A549 (cell line): Measurements from ENCODE around the gene NDUFV2. TPM values are rescaled to one million over a fixed set of nuclear protein-coding genes. Genes with fewer than 3 reads are reported as not detected.

Source experiments
- ATAC-seq, 2 experiments: fragments of 200-7000 bp in 1 of 2; fragments of >200 bp in 1 of 2; cut with Nextera tagmentation in 1 of 2; cut with Tn5 transposase in 1 of 2; 3 replicates each; pipeline versions ENCODE4 v1.8.0 to v1.9.1; 2018 to 2020; ENCODE audit warnings: mild to moderate bottlenecking in 1 of 2, moderate library complexity in 1 of 2
- CTCF ChIA-PET: fragments of 300-600 bp; sonication (Branson Sonifier 250); formaldehyde crosslinking; extraction: SDS; loops from one replicate; lab custom pipeline; 2021; ENCODE audit warnings: antibody characterized with exemption, inconsistent platforms; lab: Yijun Ruan, JAX
- POLR2A ChIA-PET: fragments of 350-600 bp; formaldehyde crosslinking; extraction: SDS; loops from one replicate; lab custom pipeline; 2021; ENCODE audit warnings: antibody characterized with exemption, inconsistent platforms; lab: Yijun Ruan, JAX
- DNase-seq, 2 experiments: peaks; one replicate each; pipeline versions ENCODE4 v3.0.0 to v3.0.0-alpha.2; 2011 to 2016; ENCODE audit warnings: low read depth in 1 of 2, low spot score in 1 of 2
- FAIRE-seq: peaks from 2 replicates; lab custom pipeline; 2011; peaks lifted over from hg19 to GRCh38; lab: Jason Lieb, UNC
- H3K27ac ChIP-seq, 2 experiments: fragments of >200 bp; sonication (Bioruptor Twin); formaldehyde crosslinking; 3 replicates each; pipeline ENCODE4 v1.5.1; 2016 to 2017
- H3K4me1 ChIP-seq: fragments of >200 bp; sonication (Bioruptor Twin); formaldehyde crosslinking; 3 replicates; pipeline ENCODE4 v1.6.1; 2016
- H3K4me2 ChIP-seq: fragments of >200 bp; sonication (Bioruptor Twin); formaldehyde crosslinking; 3 replicates; pipeline ENCODE4 v1.6.1; 2016
- H3K4me3 ChIP-seq: fragments of >200 bp; sonication (Bioruptor Twin); formaldehyde crosslinking; 3 replicates; pipeline ENCODE4 v1.5.1; 2016
- H3K9me3 ChIP-seq: fragments of >200 bp; sonication (Bioruptor Twin); formaldehyde crosslinking; 3 replicates; pipeline ENCODE4 v1.6.1; 2016
- ATOH8 ChIP-seq: fragments of 250-450 bp; sonication (Bioruptor Pico); IDR thresholded peaks from 2 replicates; pipeline ENCODE4 v1.5.0; 2020; ENCODE audit warnings: low read depth, mild to moderate bottlenecking, moderate library complexity
- CEBPB ChIP-seq, 2 experiments: fragments of >200 bp in 1 of 2; sonication (Bioruptor Twin) in 1 of 2; formaldehyde crosslinking in 1 of 2; IDR thresholded peaks; 2 replicates each; pipeline ENCODE4 v1.6.1; 2012 to 2016
- EHF ChIP-seq: fragments of 250-450 bp; sonication (Bioruptor Pico); IDR thresholded peaks from 2 replicates; pipeline ENCODE4 v1.5.0; 2020; ENCODE audit warnings: mild to moderate bottlenecking
- EHMT2 ChIP-seq: fragments of 200-600 bp; sonication (generic); IDR thresholded peaks from 2 replicates; pipeline ENCODE4 v1.6.1; 2016; ENCODE audit warnings: antibody characterized with exemption, low read depth, mild to moderate bottlenecking, moderate library complexity
- EP300 ChIP-seq, 2 experiments: fragments of >200 bp; sonication (Bioruptor Twin); formaldehyde crosslinking; IDR thresholded peaks; 2 replicates in 1 of 2; 3 replicates in 1 of 2; pipeline ENCODE4 v1.6.1; 2016 to 2017
- ESRRA ChIP-seq: fragments of 150-350 bp; IDR thresholded peaks from 2 replicates; pipeline ENCODE4 v1.6.1; 2014; ENCODE audit warnings: mild to moderate bottlenecking, low read length, borderline replicate concordance
- FOSL2 ChIP-seq, 2 experiments: fragments of 450-650 bp in 1 of 2; fragments of >200 bp in 1 of 2; sonication (Bioruptor Twin) in 1 of 2; formaldehyde crosslinking; IDR thresholded peaks; 2 replicates each; pipeline versions ENCODE4 v1.5.0 to v1.6.1; 2016 to 2020; ENCODE audit warnings: mild to moderate bottlenecking in 1 of 2, moderate library complexity in 1 of 2
- HMGXB4 ChIP-seq: fragments of 250-450 bp; sonication (Bioruptor Pico); IDR thresholded peaks from 2 replicates; pipeline ENCODE4 v1.5.0; 2021; ENCODE audit warnings: mild to moderate bottlenecking, moderate library complexity, borderline replicate concordance
- HOXB13 ChIP-seq: fragments of 250-450 bp; sonication (Bioruptor Pico); IDR thresholded peaks from 2 replicates; pipeline ENCODE4 v1.5.0; 2020; ENCODE audit warnings: low read depth, mild to moderate bottlenecking, moderate library complexity
- JUNB ChIP-seq: fragments of >200 bp; sonication (Bioruptor Twin); formaldehyde crosslinking; IDR thresholded peaks from 2 replicates; pipeline ENCODE4 v1.6.1; 2016
- KDM1A ChIP-seq: fragments of 200-600 bp; sonication (generic); IDR thresholded peaks from 2 replicates; pipeline ENCODE4 v1.6.1; 2016; ENCODE audit warnings: low read depth, mild to moderate bottlenecking
- MAFK ChIP-seq: fragments of 450-650 bp; IDR thresholded peaks from 2 replicates; pipeline ENCODE4 v1.6.1; 2014; ENCODE audit not compliant: partially characterized antibody
- MAZ ChIP-seq: fragments of 150-350 bp; IDR thresholded peaks from 2 replicates; pipeline ENCODE4 v1.6.1; 2014; ENCODE audit warnings: antibody characterized with exemption, low read depth, low read length, borderline replicate concordance
- MYC ChIP-seq: IDR thresholded peaks from 2 replicates; pipeline ENCODE4 v1.6.1; 2012; ENCODE audit warnings: mild to moderate bottlenecking, inconsistent platforms, low read length, improper control_type of control experiment, borderline replicate concordance
- NFE2L2 ChIP-seq: fragments of 150-350 bp; conservative IDR thresholded peaks from 2 replicates; pipeline ENCODE4 v1.6.1; 2014; ENCODE audit warnings: low read length
- NPAS2 ChIP-seq: fragments of 250-450 bp; sonication (Bioruptor Pico); IDR thresholded peaks from 2 replicates; pipeline ENCODE4 v1.8.0; 2022; ENCODE audit warnings: mild to moderate bottlenecking, moderate library complexity, borderline replicate concordance
- POLR2AphosphoS2 ChIP-seq: conservative IDR thresholded peaks from 2 replicates; pipeline ENCODE4 v1.6.1; 2012; ENCODE audit warnings: low read length, improper control_type of control experiment, inconsistent platforms
- RAD21 ChIP-seq, 2 experiments: fragments of >200 bp in 1 of 2; sonication (Bioruptor Twin) in 1 of 2; formaldehyde crosslinking in 1 of 2; IDR thresholded peaks in 1 of 2; conservative IDR thresholded peaks in 1 of 2; 2 replicates in 1 of 2; 3 replicates in 1 of 2; pipeline ENCODE4 v1.6.1; 2012 to 2018; ENCODE audit warnings: inconsistent platforms in 1 of 2
- RARB ChIP-seq: fragments of 250-450 bp; sonication (Bioruptor Pico); IDR thresholded peaks from 2 replicates; pipeline ENCODE4 v1.8.0; 2021; ENCODE audit warnings: mild to moderate bottlenecking, moderate library complexity
- RCOR1 ChIP-seq: fragments of 150-350 bp; IDR thresholded peaks from 2 replicates; pipeline ENCODE4 v1.6.1; 2014; ENCODE audit warnings: antibody characterized with exemption, low read length, low read depth
- REST ChIP-seq: fragments of 200-600 bp; sonication (generic); IDR thresholded peaks from 2 replicates; pipeline ENCODE4 v1.6.1; 2016; ENCODE audit warnings: antibody characterized with exemption, mild to moderate bottlenecking, moderate library complexity
- TFCP2L1 ChIP-seq: fragments of 250-450 bp; sonication (Bioruptor Pico); IDR thresholded peaks from 2 replicates; pipeline ENCODE4 v1.5.0; 2021; ENCODE audit warnings: mild to moderate bottlenecking
- TP53 ChIP-seq: fragments of 250-450 bp; sonication (Bioruptor Pico); IDR thresholded peaks from 2 replicates; pipeline ENCODE4 v1.5.0; 2021; ENCODE audit warnings: mild to moderate bottlenecking, moderate library complexity
- ZC3H11A ChIP-seq: fragments of 450-650 bp; IDR thresholded peaks from 2 replicates; pipeline ENCODE4 v1.6.1; 2014; ENCODE audit warnings: antibody characterized with exemption, mild to moderate bottlenecking
- ZFP36 ChIP-seq: fragments of 450-650 bp; IDR thresholded peaks from 2 replicates; pipeline ENCODE4 v1.6.1; 2014; ENCODE audit warnings: borderline replicate concordance; ENCODE audit not compliant: partially characterized antibody
- WGBS: methylation state at CpG from one replicate; pipeline ENCODE4 v1.1.6; 2017; ENCODE audit errors: missing lambda C conversion rate; 5-methylcytosine and 5-hydroxymethylcytosine counted together
- polyA plus RNA-seq, 4 experiments: library from polyadenylated mRNA; depleted of rRNA in 3 of 4; stranded (reverse); fragments of >200 nt; fragmentation: RNase III in 1 of 4; extraction: RNeasy Plus Mini Kit Qiagen cat#74134 plus additional on column Dnase treatment in 1 of 4; gene quantifications; 2 replicates in 3 of 4; 3 replicates in 1 of 4; pipeline ENCODE4 v1.2.3, GENCODE V29; 2011 to 2017

The NDUFV2 gene
- polyA plus RNA-seq, 2 of the 4 experiments (the other 2 are of a cell fraction): 115 to 180 TPM

- ATAC-seq (no peak), FAIRE-seq (no peak), DNase-seq (no peak)
- Histone ChIP-seq H3K9me3 (no peaks in the 10 kb centered on the region), H3K4me2 (no peak overlapping the region), H3K27ac (no peak overlapping the region), H3K4me3 (no peak overlapping the region), H3K4me1 (peaks cover 18% of the 10 kb centered on the region)
- 92% methylated on average over 2 of the region's 2 CpGs for WGBS
- POLR2A ChIA-PET: no interaction called here
- CTCF ChIA-PET: no interaction called here
- no peak for TF ChIP-seq HMGXB4
- TF ChIP-seq TFCP2L1 (CRISPR knock-in tag): no peak
- no peak for TF ChIP-seq NFE2L2
- TF ChIP-seq ATOH8 (CRISPR knock-in tag): no peak
- TF ChIP-seq KDM1A: no peak
- no peak for TF ChIP-seq MAZ
- no peak for TF ChIP-seq ESRRA
- no peak for TF ChIP-seq ZC3H11A
- TF ChIP-seq HOXB13 (CRISPR knock-in tag): no peak
- no peak for TF ChIP-seq EHF
- no peak for TF ChIP-seq REST
- TF ChIP-seq RCOR1: no peak
- TF ChIP-seq ZFP36: no peak
- TF ChIP-seq JUNB: no peak
- no peak for TF ChIP-seq RARB (CRISPR knock-in tag)
- TF ChIP-seq RAD21 (conservative IDR thresholded peaks at IDR 0.05 in 1 of 2, IDR thresholded peaks at IDR 0.05 in 1 of 2): no peak
- TF ChIP-seq MYC: no peak
- TF ChIP-seq EP300 (IDR thresholded peaks at IDR 0.05): no peak
- TF ChIP-seq TP53 (CRISPR knock-in tag): no peak
- no peak for TF ChIP-seq EHMT2
These were observed 21.0 kb downstream of the NDUFV2 start for GRCh38 chr18:9123520-9123919.

GRCh38 chr18:9124824-9125223, 22.3 kb downstream of the NDUFV2 start:
- WGBS: 77% methylated on average over 1 of the region's 1 CpG
- POLR2A ChIA-PET: no interaction called here
- FAIRE-seq: no peak

More at GRCh38 chr18:9124824-9125223, 22.3 kb downstream of the NDUFV2 start:
- Histone ChIP-seq H3K4me3 (no peak overlapping the region), H3K27ac (no peak overlapping the region), H3K4me2 (no peak overlapping the region), H3K4me1 (peaks cover 17% of the 10 kb centered on the region), H3K9me3 (no peaks in the 10 kb centered on the region)
- CTCF ChIA-PET: no interaction called here
- ATAC-seq (no peak), DNase-seq (no peak)
- TF ChIP-seq CEBPB (IDR thresholded peaks at IDR 0.05) (no peak), RARB (CRISPR knock-in tag) (no peak), POLR2AphosphoS2 (no peak), ZFP36 (no peak), MYC (no peak), MAZ (no peak), EHF (no peak), FOSL2 (IDR thresholded peaks at IDR 0.05) (no peak), FOSL2 (CRISPR knock-in tag; IDR thresholded peaks at IDR 0.05) (no peak), MAFK (no peak), NPAS2 (no peak)
